Cardiac muscle cell (in vitro differentiated cells and primary cell): ENCODE results near the gene ADAM17. TPM values are rescaled to one million over a fixed set of nuclear protein-coding genes. Genes with fewer than 3 reads are reported as not detected.

Source experiments
- DNase-seq, 2 donors: peaks; one replicate each; pipeline versions ENCODE4 v3.0.0 to v3.0.0-alpha.2; 2010 to 2017; ENCODE audit warnings: low read depth in 1 of 2, low spot score in 1 of 2
- H3K27ac ChIP-seq: fragments of 200-600 bp; sonication (generic); 2 replicates; pipeline ENCODE4 v1.5.1; 2016
- H3K27me3 ChIP-seq: fragments of 200-600 bp; sonication (generic); 2 replicates; pipeline ENCODE4 v1.6.0; 2016; ENCODE audit warnings: control low read depth
- H3K36me3 ChIP-seq: fragments of 200-600 bp; sonication (generic); 2 replicates; pipeline ENCODE4 v1.5.1; 2016; ENCODE audit warnings: control low read depth
- H3K4me1 ChIP-seq: fragments of 200-600 bp; sonication (generic); 2 replicates; pipeline ENCODE4 v1.8.1; 2017; ENCODE audit warnings: low read depth, mild to moderate bottlenecking, mixed run types
- H3K4me3 ChIP-seq: fragments of 200-600 bp; sonication (generic); 2 replicates; pipeline ENCODE4 v1.5.1; 2016; ENCODE audit warnings: mild to moderate bottlenecking
- H3K9me3 ChIP-seq: fragments of 200-600 bp; sonication (generic); 2 replicates; pipeline ENCODE4 v1.5.1; 2017; ENCODE audit warnings: low read depth, mild to moderate bottlenecking, control low read depth
- CTCF ChIP-seq: IDR thresholded peaks from 2 replicates; pipeline ENCODE4 v1.5.1; 2012; ENCODE audit warnings: low read depth, mild to moderate bottlenecking, low read length
- polyA plus RNA-seq: library from polyadenylated mRNA; unstranded; fragments of >200 nt; fragmentation: Nextera tagmentation; extraction: Ambion mirVana; gene quantifications from 2 replicates; pipeline ENCODE4 v1.2.1, GENCODE V29; 2016
- total RNA-seq: library from RNA; depleted of rRNA; stranded (reverse); fragments of >200 nt; gene quantifications from 2 replicates; pipeline ENCODE4 v1.2.3, GENCODE V29; 2016

Gene ADAM17
- total and polyA plus RNA-seq, 2 experiments from 2014 or later = 23.9 to 32.0 TPM

GRCh38 chr2:9573840-9574239 is 18.2 kb upstream of the ADAM17 start:
- Histone ChIP-seq H3K4me1 (peaks cover 30% of the 10 kb centered on the region), H3K27me3 (no peaks in the 10 kb centered on the region), H3K36me3 (no peaks in the 10 kb centered on the region), H3K4me3 (no peak overlapping the region), H3K27ac (peak overlapping the region; percentile 86), H3K9me3 (no peaks in the 10 kb centered on the region)
- DNase-seq = no peak
- TF ChIP-seq CTCF = no peak

- DNase-seq = no peak
- H3K27me3 ChIP-seq = no peaks in the 10 kb centered on the region
- H3K4me3 ChIP-seq = no peak overlapping the region
- no peaks in the 10 kb centered on the region for H3K9me3 ChIP-seq
- no peaks in the 10 kb centered on the region for H3K36me3 ChIP-seq
- no peak for TF ChIP-seq CTCF
- peak overlapping the region; percentile 9 for H3K27ac ChIP-seq
- peaks cover 30% of the 10 kb centered on the region for H3K4me1 ChIP-seq
Measured at GRCh38 chr2:9573013-9573720, 17.5 kb upstream of the ADAM17 start.

- no peaks in the 10 kb centered on the region for H3K9me3 ChIP-seq
- H3K4me3 ChIP-seq = no peak overlapping the region
- TF ChIP-seq CTCF = no peak
- no peaks in the 10 kb centered on the region for H3K27me3 ChIP-seq
- peaks cover 22% of the 10 kb centered on the region for H3K4me1 ChIP-seq
- no peak overlapping the region for H3K27ac ChIP-seq
- H3K36me3 ChIP-seq = no peaks in the 10 kb centered on the region
- peak in 1 of 2 donors; percentile 50 for DNase-seq
Measured at GRCh38 chr2:9570182-9571060, 14.8 kb upstream of the ADAM17 start.

GRCh38 chr2:9565436-9566153 is 10.0 kb upstream of the ADAM17 start:
- H3K4me3 ChIP-seq = no peak overlapping the region
- H3K9me3 ChIP-seq = no peaks in the 10 kb centered on the region
- TF ChIP-seq CTCF = no peak
- peak in 1 of 2 donors; percentile 95 for DNase-seq
- no peaks in the 10 kb centered on the region for H3K27me3 ChIP-seq
- H3K4me1 ChIP-seq = peaks cover under 1% of the 10 kb centered on the region
- H3K36me3 ChIP-seq = no peaks in the 10 kb centered on the region
- no peak overlapping the region for H3K27ac ChIP-seq

- no peaks in the 10 kb centered on the region for H3K36me3 ChIP-seq
- H3K27ac ChIP-seq = peak overlapping the region; percentile 58
- peaks cover 5% of the 10 kb centered on the region for H3K4me1 ChIP-seq
- no peaks in the 10 kb centered on the region for H3K9me3 ChIP-seq
- DNase-seq = peak in 1 of 2 donors; percentile 46
- no peak overlapping the region for H3K4me3 ChIP-seq
- no peaks in the 10 kb centered on the region for H3K27me3 ChIP-seq
- no peak for TF ChIP-seq CTCF
Measured at GRCh38 chr2:9560628-9561027, 5.0 kb upstream of the ADAM17 start.
